IPS-15b (cell line): ENCODE data around the gene KDM8.

Experiments used
- H3K27me3 ChIP-seq: one replicate; pipeline ENCODE4 v1.6.1; 2013; ENCODE audit warnings: low read length; ENCODE audit not compliant: control insufficient read depth, insufficient read depth
- H3K36me3 ChIP-seq: one replicate; pipeline ENCODE4 v1.6.1; 2013; ENCODE audit warnings: low read length; ENCODE audit not compliant: control insufficient read depth, insufficient read depth
- H3K4me1 ChIP-seq: one replicate; pipeline ENCODE4 v1.6.1; 2013; ENCODE audit warnings: mild to moderate bottlenecking, low read length; ENCODE audit not compliant: control insufficient read depth, insufficient read depth
- H3K4me3 ChIP-seq: one replicate; pipeline ENCODE4 v1.5.1; 2013; ENCODE audit warnings: low read depth, low read length
- H3K9ac ChIP-seq: one replicate; pipeline ENCODE4 v1.6.1; 2013; ENCODE audit warnings: low read depth, mild to moderate bottlenecking, low read length
- H3K9me3 ChIP-seq: one replicate; pipeline ENCODE4 v1.6.1; 2013; ENCODE audit warnings: mild to moderate bottlenecking, low read length; ENCODE audit not compliant: control insufficient read depth, insufficient read depth

Gene KDM8

GRCh38 chr16:27175888-27176287, 27.4 kb upstream of the KDM8 start:
- no peaks in the 10 kb centered on the region for H3K36me3 ChIP-seq
- H3K9ac ChIP-seq, result no peak overlapping the region
- H3K9me3 ChIP-seq, result no peaks in the 10 kb centered on the region
- H3K27me3 ChIP-seq, result no peaks in the 10 kb centered on the region
- no peak overlapping the region for H3K4me3 ChIP-seq
- peaks cover 3% of the 10 kb centered on the region for H3K4me1 ChIP-seq

- H3K36me3 ChIP-seq, result no peaks in the 10 kb centered on the region
- no peaks in the 10 kb centered on the region for H3K9me3 ChIP-seq
- H3K4me1 ChIP-seq, result peaks cover 3% of the 10 kb centered on the region
- H3K27me3 ChIP-seq, result no peaks in the 10 kb centered on the region
- H3K9ac ChIP-seq, result no peak overlapping the region
- H3K4me3 ChIP-seq, result no peak overlapping the region
Measured at GRCh38 chr16:27177031-27177774, 26.1 kb upstream of the KDM8 start.

- Histone ChIP-seq H3K9me3 (no peaks in the 10 kb centered on the region), H3K4me1 (peaks cover 3% of the 10 kb centered on the region), H3K36me3 (no peaks in the 10 kb centered on the region), H3K4me3 (peak overlapping the region; percentile 18), H3K27me3 (no peaks in the 10 kb centered on the region), H3K9ac (no peak overlapping the region)
Measured at GRCh38 chr16:27179500-27180072, 23.7 kb upstream of the KDM8 start.

- H3K27me3 ChIP-seq, result no peaks in the 10 kb centered on the region
- no peaks in the 10 kb centered on the region for H3K36me3 ChIP-seq
- H3K9ac ChIP-seq, result no peak overlapping the region
- H3K9me3 ChIP-seq, result no peaks in the 10 kb centered on the region
- no peak overlapping the region for H3K4me3 ChIP-seq
- peaks cover 3% of the 10 kb centered on the region for H3K4me1 ChIP-seq
Measured at GRCh38 chr16:27181019-27181790, 22.1 kb upstream of the KDM8 start.

- Histone ChIP-seq H3K4me3 (no peak overlapping the region), H3K27me3 (no peaks in the 10 kb centered on the region), H3K9ac (no peak overlapping the region), H3K4me1 (peaks cover 3% of the 10 kb centered on the region), H3K9me3 (no peaks in the 10 kb centered on the region), H3K36me3 (no peaks in the 10 kb centered on the region)
Measured at GRCh38 chr16:27182906-27183405, 20.4 kb upstream of the KDM8 start.

GRCh38 chr16:27185776-27186130, 17.6 kb upstream of the KDM8 start:
- Histone ChIP-seq H3K4me1 (no peaks in the 10 kb centered on the region), H3K36me3 (no peaks in the 10 kb centered on the region), H3K27me3 (no peaks in the 10 kb centered on the region), H3K9me3 (no peaks in the 10 kb centered on the region), H3K4me3 (no peak overlapping the region), H3K9ac (no peak overlapping the region)

GRCh38 chr16:27188633-27189032, 14.7 kb upstream of the KDM8 start:
- Histone ChIP-seq H3K4me1 (no peaks in the 10 kb centered on the region), H3K9ac (no peak overlapping the region), H3K9me3 (no peaks in the 10 kb centered on the region), H3K27me3 (no peaks in the 10 kb centered on the region), H3K4me3 (no peak overlapping the region), H3K36me3 (no peaks in the 10 kb centered on the region)

- Histone ChIP-seq H3K36me3 (no peaks in the 10 kb centered on the region), H3K9ac (no peak overlapping the region), H3K4me1 (no peaks in the 10 kb centered on the region), H3K27me3 (no peaks in the 10 kb centered on the region), H3K9me3 (no peaks in the 10 kb centered on the region), H3K4me3 (no peak overlapping the region)
Measured at GRCh38 chr16:27189335-27189972, 13.9 kb upstream of the KDM8 start.

GRCh38 chr16:27190316-27190871, 12.9 kb upstream of the KDM8 start:
- no peak overlapping the region for H3K9ac ChIP-seq
- no peak overlapping the region for H3K4me3 ChIP-seq
- no peaks in the 10 kb centered on the region for H3K27me3 ChIP-seq
- no peaks in the 10 kb centered on the region for H3K4me1 ChIP-seq
- H3K9me3 ChIP-seq, result no peaks in the 10 kb centered on the region
- H3K36me3 ChIP-seq, result no peaks in the 10 kb centered on the region

GRCh38 chr16:27191352-27191924, 11.9 kb upstream of the KDM8 start:
- no peak overlapping the region for H3K9ac ChIP-seq
- H3K4me1 ChIP-seq, result no peaks in the 10 kb centered on the region
- no peaks in the 10 kb centered on the region for H3K9me3 ChIP-seq
- no peaks in the 10 kb centered on the region for H3K27me3 ChIP-seq
- no peaks in the 10 kb centered on the region for H3K36me3 ChIP-seq
- no peak overlapping the region for H3K4me3 ChIP-seq

GRCh38 chr16:27193300-27193990, 9.9 kb upstream of the KDM8 start:
- Histone ChIP-seq H3K9me3 (no peaks in the 10 kb centered on the region), H3K4me1 (no peaks in the 10 kb centered on the region), H3K27me3 (no peaks in the 10 kb centered on the region), H3K36me3 (no peaks in the 10 kb centered on the region), H3K9ac (no peak overlapping the region), H3K4me3 (no peak overlapping the region)
